GM19099 (cell line): Measurements from ENCODE around the gene PSMD1.

Experiments
- POLR2A ChIP-seq: IDR thresholded peaks from 3 replicates; pipeline ENCODE4 v1.6.1; 2011; ENCODE audit warnings: low read depth; ENCODE audit not compliant: insufficient read length; ENCODE audit errors: extremely low read depth

The PSMD1 gene

GRCh38 chr2:231029563-231029962 lies 27.1 kb upstream of the PSMD1 start:
- TF ChIP-seq POLR2A = no peak

GRCh38 chr2:231030725-231031124 lies 25.9 kb upstream of the PSMD1 start:
- no peak for TF ChIP-seq POLR2A

GRCh38 chr2:231032575-231033140 lies 24.0 kb upstream of the PSMD1 start:
- no peak for TF ChIP-seq POLR2A

- no peak for TF ChIP-seq POLR2A
These were observed 23.2 kb upstream of the PSMD1 start for GRCh38 chr2:231033147-231034132.

- TF ChIP-seq POLR2A = no peak
These were observed 22.3 kb upstream of the PSMD1 start for GRCh38 chr2:231034291-231034882.

- no peak for TF ChIP-seq POLR2A
These were observed 20.5 kb upstream of the PSMD1 start for GRCh38 chr2:231036131-231036530.

GRCh38 chr2:231036578-231037106 lies 20.0 kb upstream of the PSMD1 start:
- TF ChIP-seq POLR2A = no peak

- no peak for TF ChIP-seq POLR2A
These were observed 19.4 kb upstream of the PSMD1 start, which contains the start of gene C2orf72 for GRCh38 chr2:231037202-231037730. Gene C2orf72, plus strand, starts transcription at chr2:231037523. Its CDS starts 43 bp downstream, at chr2:231037566.

GRCh38 chr2:231037731-231038482 lies 18.8 kb upstream of the PSMD1 start:
- TF ChIP-seq POLR2A = no peak

- TF ChIP-seq POLR2A = no peak
These were observed 18.0 kb upstream of the PSMD1 start for GRCh38 chr2:231038483-231039293.

- TF ChIP-seq POLR2A = no peak
These were observed 17.4 kb upstream of the PSMD1 start for GRCh38 chr2:231039294-231039664.

- TF ChIP-seq POLR2A = no peak
These were observed 16.8 kb upstream of the PSMD1 start for GRCh38 chr2:231039821-231040364.

- no peak for TF ChIP-seq POLR2A
These were observed 15.5 kb upstream of the PSMD1 start for GRCh38 chr2:231041061-231041689.
